SIG-M5 treated with dmso at 0.1 percent for 504 hours (cell line): ENCODE measurements around the gene TP53I11.

Experiments used
- DNase-seq: peaks from one replicate; lab custom pipeline; 2025; ENCODE audit not compliant: unreplicated experiment; lab: John Stamatoyannopoulos, UW

Gene TP53I11

GRCh38 chr11:44950625-44951476 is at the start of gene TP53I11:
Gene TP53I11 (minus strand): TSS chr11:44950883. CDS start chr11:44938335, 12,548 bp downstream.
- no peak for DNase-seq

GRCh38 chr11:44999068-44999467 is 48.4 kb upstream of the TP53I11 start:
- no peak for DNase-seq

- DNase-seq = no peak
Observed at GRCh38 chr11:44998051-44998450, 47.4 kb upstream of the TP53I11 start.

- DNase-seq = no peak
Observed at GRCh38 chr11:44997566-44997965, 46.9 kb upstream of the TP53I11 start.

GRCh38 chr11:44994753-44995152 is 44.1 kb upstream of the TP53I11 start:
- no peak for DNase-seq

- no peak for DNase-seq
Observed at GRCh38 chr11:44993971-44994704, 43.5 kb upstream of the TP53I11 start.

GRCh38 chr11:44992774-44993173 is 42.1 kb upstream of the TP53I11 start:
- DNase-seq = no peak

GRCh38 chr11:44992181-44992582 is 41.5 kb upstream of the TP53I11 start:
- no peak for DNase-seq

GRCh38 chr11:44990665-44991064 is 40.0 kb upstream of the TP53I11 start:
- DNase-seq = no peak

GRCh38 chr11:44989831-44990566 is 39.3 kb upstream of the TP53I11 start:
- no peak for DNase-seq

- DNase-seq = no peak
Observed at GRCh38 chr11:44988981-44989635, 38.4 kb upstream of the TP53I11 start.

GRCh38 chr11:44988111-44988510 is 37.4 kb upstream of the TP53I11 start:
- no peak for DNase-seq

- no peak for DNase-seq
Observed at GRCh38 chr11:44987506-44987905, 36.8 kb upstream of the TP53I11 start.

GRCh38 chr11:44986315-44986714 is 35.6 kb upstream of the TP53I11 start:
- no peak for DNase-seq

GRCh38 chr11:44985721-44986120 is 35.0 kb upstream of the TP53I11 start:
- no peak for DNase-seq

GRCh38 chr11:44983786-44984185 is 33.1 kb upstream of the TP53I11 start:
- no peak for DNase-seq

- no peak for DNase-seq
Observed at GRCh38 chr11:44982496-44983062, 31.9 kb upstream of the TP53I11 start.

GRCh38 chr11:44980533-44981427 is 30.1 kb upstream of the TP53I11 start:
- no peak for DNase-seq

GRCh38 chr11:44979543-44980399 is 29.1 kb upstream of the TP53I11 start:
- peak; percentile 35 for DNase-seq
